Stimulated activated CD4-positive, alpha-beta T cell treated with anti-CD3 and anti-CD28 coated beads, Interleukin-1b, Interleukin-23, amount 100 ng/mL, for 48 hours (primary cell): ENCODE results near the gene EPHA6.

ENCODE experiments used
- DNase-seq: peaks from one replicate; pipeline ENCODE4 v3.0.0-alpha.2; 2020

The EPHA6 gene

DNA sequence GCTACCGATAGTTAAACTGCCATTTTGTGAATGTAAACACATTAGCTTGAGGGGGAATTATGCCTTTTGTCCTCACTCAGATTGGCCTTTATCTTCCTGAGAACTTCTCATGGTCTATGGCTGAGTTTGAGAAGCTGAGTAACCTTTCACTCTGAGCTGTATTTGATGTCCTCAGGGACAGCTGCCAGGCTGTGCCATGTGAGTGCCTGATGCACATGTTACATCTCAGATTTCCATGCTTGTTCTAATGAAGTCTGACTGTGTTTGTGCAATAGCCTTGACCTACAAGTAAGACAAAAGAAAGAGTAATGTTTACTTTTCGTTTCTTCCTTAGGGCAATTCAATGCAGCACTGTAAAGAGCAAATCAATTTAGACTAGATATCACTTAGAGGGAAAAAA is 906.0 kb downstream of the EPHA6 start:
- no peak for DNase-seq

DNA sequence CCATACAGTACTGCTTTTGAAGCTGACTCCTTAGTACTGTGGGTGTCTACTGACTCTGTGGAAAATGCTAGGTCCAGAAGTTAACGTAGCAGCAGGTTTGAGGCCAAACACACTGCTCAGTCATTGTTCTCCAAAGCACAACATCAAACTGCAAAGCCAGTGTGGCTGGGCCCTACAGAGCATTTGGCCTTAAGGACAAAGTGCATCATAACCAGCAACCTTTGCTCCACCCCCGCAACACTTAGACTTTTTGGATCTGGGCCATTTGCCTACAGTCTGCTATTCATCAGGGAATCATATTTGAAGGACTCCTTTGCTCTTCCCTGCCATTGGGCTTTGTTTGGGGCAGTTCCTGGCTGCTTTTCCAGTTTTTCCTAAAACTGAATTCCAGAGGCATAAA is 907.1 kb downstream of the EPHA6 start:
- DNase-seq: no peak

DNA sequence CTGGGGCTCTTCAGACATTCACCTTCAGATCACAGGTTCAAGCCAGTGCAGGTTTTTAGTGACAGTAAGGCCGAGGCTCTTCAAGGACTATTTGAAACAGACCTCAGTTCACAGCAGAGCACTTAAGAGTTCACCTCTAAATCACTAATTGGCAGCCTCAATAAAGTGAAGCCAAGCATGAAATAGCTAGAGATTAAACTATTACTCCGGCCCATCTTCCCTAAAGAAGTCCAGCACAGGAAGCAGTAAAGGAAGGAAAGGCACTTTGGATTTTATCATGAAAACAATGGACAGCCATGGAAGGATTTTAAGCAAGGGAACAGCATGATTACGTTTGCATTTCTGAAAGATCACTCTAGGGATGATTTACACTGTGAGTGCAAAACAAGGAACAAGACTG is 922.5 kb downstream of the EPHA6 start:
- DNase-seq: no peak

DNA sequence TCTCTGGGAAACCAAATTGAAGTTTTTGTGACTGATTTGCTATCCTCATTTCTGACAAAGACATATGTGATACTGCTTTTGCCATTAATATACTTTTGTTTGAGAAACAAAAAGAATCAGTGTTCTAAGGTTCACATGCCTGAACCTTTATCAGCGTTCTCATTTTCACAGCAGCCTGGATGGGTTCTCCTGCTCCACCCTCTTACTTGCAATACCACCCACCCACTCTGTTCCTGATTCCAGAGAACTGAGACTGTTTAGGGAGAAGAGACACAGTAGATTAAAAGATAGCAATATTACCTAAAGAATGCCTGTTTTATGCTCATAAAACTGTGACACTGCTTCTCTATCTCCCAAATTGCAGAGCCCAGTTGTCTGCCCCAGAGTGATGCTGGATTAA is 924.4 kb downstream of the EPHA6 start:
- no peak for DNase-seq

DNA sequence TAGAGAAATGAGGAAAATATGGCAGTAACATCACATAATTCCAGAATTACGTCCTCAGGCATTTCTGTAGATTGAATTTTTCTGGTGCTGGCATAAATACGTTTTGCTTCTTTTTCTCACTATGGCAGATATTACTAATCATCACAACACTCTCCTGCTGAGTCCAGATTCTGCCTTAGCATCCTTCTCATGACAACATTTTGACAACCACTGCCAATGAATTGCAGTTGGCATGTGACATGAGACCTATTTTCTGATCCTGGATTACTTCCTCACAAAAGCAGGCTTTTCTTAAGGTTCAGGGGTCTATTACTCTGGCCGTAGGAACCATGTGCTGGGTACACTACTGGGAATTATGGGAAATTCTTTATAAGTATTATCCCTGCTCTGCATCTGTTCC is 927.6 kb downstream of the EPHA6 start:
- DNase-seq: no peak

DNA sequence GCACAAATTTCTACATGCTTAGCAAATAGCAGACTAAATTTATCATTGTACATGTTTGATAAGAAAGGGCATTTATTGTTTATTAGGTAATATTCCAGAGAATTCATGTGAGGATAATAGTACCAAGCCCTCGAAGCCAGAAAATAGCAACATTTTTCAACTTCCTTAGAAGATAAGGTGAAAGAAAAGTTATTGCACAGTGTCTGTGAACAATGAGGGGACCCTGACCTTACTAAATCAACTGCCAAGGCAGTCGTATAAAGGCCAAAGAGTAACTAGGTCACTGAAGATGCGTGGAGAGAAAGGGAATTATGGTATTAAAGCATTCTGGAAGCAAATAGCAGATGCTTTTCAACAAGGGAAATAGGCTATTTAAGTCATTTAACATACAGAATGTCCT is 929.9 kb downstream of the EPHA6 start:
- no peak for DNase-seq

DNA sequence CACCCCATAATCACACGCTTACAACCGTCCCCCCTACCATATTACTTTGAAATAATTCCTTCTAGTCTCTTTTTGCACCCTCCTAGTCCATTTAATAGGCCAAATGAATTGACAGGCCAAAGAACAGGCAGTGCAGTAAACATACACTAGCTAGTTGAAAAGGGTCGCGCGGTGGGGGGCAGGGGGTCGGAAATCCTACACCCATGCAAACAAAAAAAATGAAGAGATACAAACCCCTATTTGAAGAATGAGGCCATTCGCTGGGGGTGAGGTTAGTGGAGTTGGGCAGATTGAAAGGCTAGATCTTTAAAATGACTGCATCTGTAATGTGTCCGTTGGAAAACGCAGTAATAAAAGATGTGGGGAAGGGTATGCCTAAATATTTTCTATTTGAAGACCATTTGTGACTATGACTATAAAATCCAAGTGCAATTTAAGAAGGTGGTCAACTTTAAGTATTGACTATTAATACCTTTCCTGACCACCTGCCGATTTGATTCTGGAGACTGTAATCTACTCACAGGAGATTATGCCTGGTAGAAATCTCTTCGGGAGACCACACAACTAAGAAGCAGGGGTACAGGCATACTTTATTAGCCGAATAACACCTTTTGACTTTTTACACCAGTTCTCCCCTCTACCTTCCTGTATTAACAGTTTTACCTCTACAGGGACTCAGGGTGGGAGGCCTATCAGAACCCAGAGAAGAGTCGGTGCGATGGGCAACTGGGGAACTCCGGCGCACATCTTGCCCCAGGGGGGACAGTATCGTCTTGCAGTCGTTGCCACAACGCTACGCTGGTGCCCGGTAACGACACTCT is 949.4 kb downstream of the EPHA6 start:
- DNase-seq: no peak

DNA sequence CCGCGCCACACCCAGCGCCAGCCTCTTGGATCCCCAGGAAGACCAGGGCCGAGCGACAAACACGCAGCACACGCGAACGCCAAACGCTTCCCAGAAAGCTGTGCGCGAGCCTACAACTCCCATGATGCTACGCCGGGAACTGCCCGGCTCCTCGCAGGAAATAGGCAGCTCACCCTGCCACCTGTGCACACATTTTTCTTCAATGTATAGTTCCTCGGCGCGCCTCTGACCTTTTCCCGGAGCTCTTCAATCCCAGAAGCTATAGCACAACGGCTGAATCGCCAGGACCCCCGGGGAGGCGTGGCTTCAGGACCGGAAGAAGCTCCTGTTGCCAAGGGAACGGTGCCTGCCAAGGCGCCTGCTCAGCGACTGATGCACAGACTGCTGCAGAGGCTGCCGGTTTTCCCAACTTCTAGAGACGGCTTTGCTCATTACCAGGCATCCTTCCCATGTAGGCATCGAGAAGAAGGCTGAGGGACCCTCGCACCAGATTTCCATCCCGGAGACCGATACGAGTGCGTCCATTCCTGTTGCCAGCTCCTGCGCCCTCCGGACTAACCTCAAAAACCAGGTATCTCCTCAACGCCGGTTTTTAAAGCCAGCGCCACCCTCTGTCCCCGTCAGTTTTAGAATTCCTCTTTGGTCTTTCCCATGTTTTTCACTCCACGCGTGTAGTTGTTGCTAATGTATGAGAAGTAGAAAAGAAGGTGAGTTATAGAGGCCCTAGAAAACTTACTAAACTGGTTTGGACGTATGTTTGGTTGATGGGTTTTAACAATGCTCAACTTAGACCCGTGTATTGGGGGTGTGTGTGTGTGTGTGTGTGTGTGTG is 950.2 kb downstream of the EPHA6 start, which contains the start of gene ARL6:
ARL6 (plus strand) TSS at position 352 of the 832 bp plus-strand sequence. CDS start 3,350 bp downstream, outside the sequence.
- peak; percentile 74 for DNase-seq

GRCh38 chr3:97765336-97765735 is 950.9 kb downstream of the EPHA6 start:
- no peak for DNase-seq

- no peak for DNase-seq
Measured at GRCh38 chr3:97772926-97773325, 958.5 kb downstream of the EPHA6 start.

- no peak for DNase-seq
Measured at GRCh38 chr3:97778152-97778551, 963.8 kb downstream of the EPHA6 start.

DNA sequence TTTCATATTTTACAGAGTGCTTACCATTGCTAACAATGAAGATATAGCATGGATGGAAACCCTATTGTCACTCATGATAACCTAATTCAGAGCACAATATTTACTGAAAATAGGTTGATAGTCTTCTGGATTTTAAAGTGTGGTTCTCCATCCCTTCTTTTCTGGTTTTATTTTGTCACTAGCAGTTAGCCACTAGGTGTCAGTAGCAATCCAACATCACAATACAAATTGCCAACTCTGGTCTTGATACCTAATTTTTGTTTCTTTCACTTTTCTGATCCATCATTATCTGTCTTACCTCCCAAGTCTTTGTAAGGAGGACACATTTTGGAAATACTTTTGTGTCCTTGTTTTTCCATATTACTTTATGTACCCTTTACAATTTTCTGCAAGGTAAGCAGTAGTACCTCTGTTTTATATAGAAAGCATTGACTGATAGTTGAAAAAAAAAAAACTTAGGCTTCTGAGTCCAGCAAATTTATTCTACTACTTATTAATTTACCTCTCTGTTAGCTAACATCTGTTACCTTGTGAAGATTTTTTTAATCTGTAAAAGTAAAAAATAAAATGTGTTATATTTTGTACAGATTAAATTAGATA is 979.1 kb downstream of the EPHA6 start:
- DNase-seq: no peak

- DNase-seq: no peak
Measured at GRCh38 chr3:97795951-97796350, 981.6 kb downstream of the EPHA6 start.
